B cell (primary cell): Measurements from ENCODE around the gene STK24. TPM values are rescaled to one million over a fixed set of nuclear protein-coding genes. Genes with fewer than 3 reads are reported as not detected.
A peak's percentile ranks its signal among the peaks of the same experiment; 100 is the strongest.

Experiments
- ATAC-seq: fragments of 200-7000 bp; cut with Tn5 transposase; one replicate; pipeline ENCODE4 v1.10.0; 2021; ENCODE audit warnings: low read depth, mild to moderate bottlenecking, moderate number of reproducible peaks, moderate library complexity
- CTCF ChIA-PET: fragments of 350-600 bp; sonication (Branson Sonifier 250); formaldehyde crosslinking; loops from one replicate; lab custom pipeline; 2021; ENCODE audit warnings: antibody characterized with exemption, inconsistent platforms; lab: Charles Lee
- POLR2A ChIA-PET: fragments of 350-600 bp; sonication (Branson Sonifier 250); formaldehyde crosslinking; loops from one replicate; lab custom pipeline; 2021; ENCODE audit warnings: antibody characterized with exemption; lab: Charles Lee
- DNase-seq: peaks from one replicate; pipeline ENCODE4 v3.0.0; 2013
- H2AFZ ChIP-seq: 2 replicates; pipeline ENCODE4 v1.6.1; 2012; ENCODE audit warnings: mild to moderate bottlenecking, low read depth, low read length; ENCODE audit not compliant: insufficient read depth, poor library complexity, severe bottlenecking
- H3K27ac ChIP-seq, 2 donors: 1 replicate in 1 of 2; 2 replicates in 1 of 2; pipeline ENCODE4 v1.5.1; 2012 to 2013; ENCODE audit warnings: low read length in 2 of 2, mild to moderate bottlenecking in 2 of 2, moderate library complexity in 1 of 2
- H3K27me3 ChIP-seq, 4 experiments: fragments of 200-600 bp in 1 of 4; sonication (generic) in 1 of 4; replicated peaks in 1 of 4; 1 replicate in 2 of 4; 2 replicates in 2 of 4; pipeline versions ENCODE4 v1.6.1 to v1.7.0; 2013 to 2016; ENCODE audit warnings: low read length in 3 of 4, mild to moderate bottlenecking in 2 of 4, mixed read lengths in 1 of 4, moderate library complexity in 1 of 4; ENCODE audit not compliant: insufficient read depth in 4 of 4, control insufficient read depth in 3 of 4; ENCODE audit errors: control extremely low read depth in 1 of 4
- H3K36me3 ChIP-seq, 2 experiments: replicated peaks in 1 of 2; 1 replicate in 1 of 2; 2 replicates in 1 of 2; pipeline versions ENCODE4 v1.6.1 to v1.7.1; 2013; ENCODE audit warnings: low read length in 1 of 2; ENCODE audit not compliant: insufficient read depth in 2 of 2, control insufficient read depth in 1 of 2; ENCODE audit errors: control extremely low read depth in 1 of 2, extremely low read depth in 1 of 2
- H3K4me1 ChIP-seq, 2 donors: fragments of 200-600 bp in 1 of 2; sonication (generic) in 1 of 2; 1 replicate in 1 of 2; 2 replicates in 1 of 2; pipeline versions ENCODE4 v1.5.1 to v1.6.1; 2013 to 2017; ENCODE audit warnings: low read length in 2 of 2; ENCODE audit not compliant: control insufficient read depth in 2 of 2, insufficient read depth in 2 of 2
- H3K4me2 ChIP-seq: replicated peaks from 2 replicates; pipeline ENCODE3; 2012; ENCODE audit warnings: mild to moderate bottlenecking, low read depth, low read length; ENCODE audit not compliant: poor library complexity, severe bottlenecking
- H3K4me3 ChIP-seq, 5 experiments: fragments of 200-600 bp in 1 of 5; sonication (generic) in 1 of 5; 1 replicate in 3 of 5; 2 replicates in 2 of 5; pipeline versions ENCODE4 v1.5.1 to v1.7.0; 2011 to 2016; ENCODE audit warnings: low read length in 4 of 5, mild to moderate bottlenecking in 4 of 5, low read depth in 2 of 5, control low read depth in 1 of 5, moderate library complexity in 1 of 5; ENCODE audit not compliant: insufficient read depth in 1 of 5; ENCODE audit errors: control extremely low read depth in 1 of 5, extremely low read depth in 1 of 5
- H3K79me2 ChIP-seq: fragments of 200-600 bp; sonication (generic); one replicate; pipeline ENCODE4 v1.6.0; 2016; ENCODE audit warnings: low read length; ENCODE audit not compliant: control insufficient read depth, insufficient read depth
- H3K9ac ChIP-seq: fragments of 200-600 bp; sonication (generic); 2 replicates; pipeline ENCODE4 v1.6.1; 2017; ENCODE audit warnings: mild to moderate bottlenecking, low read length, moderate library complexity
- H3K9me3 ChIP-seq, 3 donors: one replicate each; pipeline versions ENCODE4 v1.6.1 to v1.7.1; 2013; ENCODE audit warnings: low read length in 2 of 3; ENCODE audit not compliant: control insufficient read depth in 2 of 3, insufficient read depth in 1 of 3; ENCODE audit errors: control extremely low read depth in 1 of 3
- H4K20me1 ChIP-seq: 2 replicates; pipeline ENCODE4 v1.6.0; 2012; ENCODE audit warnings: mild to moderate bottlenecking, low read length; ENCODE audit not compliant: insufficient read depth, control insufficient read depth, poor library complexity, severe bottlenecking
- H3K27ac Mint-ChIP-seq: one replicate; pipeline ENCODE4 v1.8.0; 2021; ENCODE audit warnings: mixed read lengths
- H3K27me3 Mint-ChIP-seq: one replicate; pipeline ENCODE4 v1.8.0; 2021; ENCODE audit warnings: mixed read lengths
- H3K4me1 Mint-ChIP-seq: one replicate; pipeline ENCODE4 v1.8.0; 2021; ENCODE audit warnings: mixed read lengths
- H3K4me3 Mint-ChIP-seq: one replicate; pipeline ENCODE4 v1.8.0; 2021; ENCODE audit warnings: mixed read lengths
- H3K9me3 Mint-ChIP-seq: one replicate; pipeline ENCODE4 v1.8.0; 2022; ENCODE audit warnings: mixed read lengths; ENCODE audit not compliant: insufficient read depth
- CTCF ChIP-seq: fragments of 200-600 bp; IDR thresholded peaks from one replicate; pipeline ENCODE4 v1.8.0; 2022; ENCODE audit warnings: antibody characterized with exemption, mild to moderate bottlenecking
- EZH2 ChIP-seq: IDR thresholded peaks from 2 replicates; pipeline ENCODE4 v1.6.1; 2012; ENCODE audit warnings: borderline replicate concordance, low read depth, mild to moderate bottlenecking, moderate library complexity, low read length; ENCODE audit not compliant: insufficient read depth, poor library complexity, severe bottlenecking
- WGBS: methylation state at CpG from one replicate; pipeline ENCODE4 v1.1.5; 2013; ENCODE audit warnings: missing lambda C conversion rate; ENCODE audit not compliant: insufficient coverage; 5-methylcytosine and 5-hydroxymethylcytosine counted together
- intact Hi-C: fragments of 100-400 bp; cut with micrococcal nuclease; formaldehyde crosslinking; loops from one replicate; pipeline ENCODE4 v1.10.0; 2022
- polyA plus RNA-seq: library from polyadenylated mRNA; depleted of rRNA; stranded (reverse); fragments of >200 nt; gene quantifications from 2 replicates; pipeline ENCODE4 v1.2.3, GENCODE V29; 2012
- total RNA-seq, 2 donors: library from RNA; stranded (reverse); fragments of 120-200 nt in 1 of 2; gene quantifications; 1 replicate in 1 of 2; 2 replicates in 1 of 2; pipeline versions ENCODE4 v1.2.3 to v1.2.4, GENCODE V29; 2013 to 2022

The STK24 gene
- total and polyA plus RNA-seq, 2 donors (not counting 1 experiment from before 2014, with no cell fraction given): 47.2 to 117 TPM

- ChIA-PET CTCF (interaction anchor here (0.6 to 1.0 kb wide), 4 partner anchors 11 to 849 kb away, joined by 3 to 7 read pairs (median 3); no protein-coding TSS in a partner anchor), POLR2A (no interaction called here)
- peaks cover 100% of the 10 kb centered on the region for H3K79me2 ChIP-seq
- Mint-ChIP-seq H3K9me3 (no peaks in the 10 kb centered on the region), H3K27ac (peak overlapping the region; percentile 90), H3K4me3 (peak overlapping the region; percentile 72), H3K27me3 (no peaks in the 10 kb centered on the region), H3K4me1 (peaks cover 99% of the 10 kb centered on the region)
- H3K9ac ChIP-seq: no peak overlapping the region
- no peak for ATAC-seq
- H3K36me3 ChIP-seq: peaks cover 0 to 1% of the 10 kb centered on the region in 2 experiments
- H3K27me3 ChIP-seq: no peaks in the 10 kb centered on the region
- peak overlapping the region; percentile 29 for H3K4me2 ChIP-seq
- intact Hi-C loops: loop anchor here (2.0 kb wide), 1 partner anchor 17 kb away; no protein-coding TSS in a partner anchor
- H4K20me1 ChIP-seq: peaks cover 99% of the 10 kb centered on the region
- no peak for DNase-seq
- H2AFZ ChIP-seq: no peak overlapping the region
- TF ChIP-seq CTCF (no peak), EZH2 (no peak)
- H3K9me3 ChIP-seq: no peaks in the 10 kb centered on the region
- no peak overlapping the region for H3K4me3 ChIP-seq
- 57% methylated on average over 1 of the region's 2 CpGs for WGBS
- H3K4me1 ChIP-seq: peaks cover 46 to 62% of the 10 kb centered on the region in 2 donors
- H3K27ac ChIP-seq: peak overlapping the region in 1 of 2 donors; percentile 10
Observed at GRCh38 chr13:98526182-98526512, 50.8 kb downstream of the STK24 start.

GRCh38 chr13:98525456-98526181, 51.3 kb downstream of the STK24 start:
- intact Hi-C loops: loop anchor here (2.0 kb wide), 1 partner anchor 17 kb away; no protein-coding TSS in a partner anchor
- H3K27ac ChIP-seq: peak overlapping the region; percentile 10 to 12

More at GRCh38 chr13:98525456-98526181, 51.3 kb downstream of the STK24 start:
- Histone ChIP-seq H3K9ac (no peak overlapping the region), H3K4me2 (peak overlapping the region; percentile 29), H3K36me3 (no peaks in the 10 kb centered on the region), H3K9me3 (no peaks in the 10 kb centered on the region), H3K4me1 (peaks cover 46 to 62% of the 10 kb centered on the region in 2 donors), H3K27me3 (no peaks in the 10 kb centered on the region), H3K4me3 (no peak overlapping the region), H2AFZ (no peak overlapping the region), H3K79me2 (peaks cover 99% of the 10 kb centered on the region), H4K20me1 (peaks cover 100% of the 10 kb centered on the region)
- Mint-ChIP-seq H3K27me3 (no peaks in the 10 kb centered on the region), H3K4me1 (peaks cover 99% of the 10 kb centered on the region), H3K4me3 (peak overlapping the region; percentile 72), H3K9me3 (no peaks in the 10 kb centered on the region), H3K27ac (peak overlapping the region; percentile 90)
- TF ChIP-seq EZH2 (no peak), CTCF (no peak)
- ChIA-PET POLR2A (no interaction called here), CTCF (interaction anchor here (0.6 to 1.0 kb wide), 3 partner anchors 12 to 127 kb away, joined by 3 to 7 read pairs (median 3); no protein-coding TSS in a partner anchor)
- peak; percentile 59 for ATAC-seq
- 60% methylated on average over 14 of the region's 18 CpGs for WGBS
- DNase-seq: no peak
